SH-SY5Y (cell line): ENCODE data around the gene TEPSIN.

Source experiments
- GATA2 ChIP-seq: IDR thresholded peaks from 2 replicates; pipeline ENCODE4 v1.6.1; 2011; ENCODE audit warnings: mild to moderate bottlenecking, low read depth, low read length
- GATA3 ChIP-seq: IDR thresholded peaks from 2 replicates; pipeline ENCODE4 v1.6.1; 2011; ENCODE audit warnings: low read depth, mild to moderate bottlenecking, low read length, moderate library complexity

DNA sequence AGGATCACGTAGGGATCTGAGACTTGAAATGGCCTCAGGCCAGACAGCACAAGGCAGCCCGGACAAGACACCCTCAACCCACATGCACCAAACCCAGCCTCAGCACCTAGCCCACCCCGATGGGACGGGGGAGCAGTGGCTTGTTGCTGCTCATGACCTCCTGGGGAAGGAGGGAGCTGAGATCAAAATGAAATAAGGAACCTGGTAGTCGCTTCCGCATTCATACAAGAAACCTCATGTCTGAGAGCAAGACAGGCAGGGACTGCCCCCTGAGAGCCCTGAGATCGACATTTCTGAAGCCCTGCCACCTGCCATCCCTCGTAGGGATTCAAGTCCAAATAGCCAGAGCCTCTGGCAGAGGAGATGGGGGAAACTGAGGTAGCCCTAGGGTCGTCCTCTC is 10.4 kb downstream of the TEPSIN start:
- TF ChIP-seq GATA3: no peak
- no peak for TF ChIP-seq GATA2
